Measurements from ENCODE around the gene C1QTNF2.

The C1QTNF2 gene

DNA sequence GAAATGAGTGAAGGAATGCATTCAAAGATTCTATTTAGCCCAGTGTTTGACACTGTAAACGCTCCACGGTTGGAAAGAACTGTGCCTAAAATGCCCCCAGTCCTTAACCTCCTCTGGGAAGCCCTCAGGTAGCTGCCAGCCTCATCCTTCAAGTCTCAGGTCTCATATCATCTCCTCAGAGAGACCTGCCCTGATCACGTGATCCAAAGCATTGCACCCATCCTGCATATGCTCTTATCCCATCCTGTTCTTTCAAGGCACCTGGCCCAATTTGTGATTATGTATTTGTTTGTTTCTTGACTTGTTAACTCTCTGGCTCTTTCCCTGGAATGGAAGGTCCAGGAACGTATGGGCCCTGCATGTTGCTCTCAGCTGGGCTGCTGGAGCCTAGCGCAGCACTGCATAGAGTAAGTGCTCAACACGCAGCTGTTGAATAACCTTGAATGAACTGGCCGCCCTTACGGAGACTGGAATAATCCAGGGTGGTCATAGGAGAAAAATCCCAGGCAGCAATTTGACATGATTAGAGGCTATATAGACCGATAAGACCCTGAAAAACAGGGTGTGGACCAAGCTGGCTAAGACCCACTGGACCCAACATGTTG, 8.7 kb downstream of the C1QTNF2 start:
- FAIRE-seq, result no peak
- no peak for TF ChIP-seq POLR2A (IDR thresholded peaks at IDR 0.05; ENCODE audit: low read depth, low read length)
- no peak for TF ChIP-seq PAX5 (IDR thresholded peaks at IDR 0.05; ENCODE audit: insufficient read depth, low read length, severe bottlenecking)
- TF ChIP-seq POU2F2 (IDR thresholded peaks at IDR 0.05; ENCODE audit: low read depth, low read length), result no peak
- no peak for TF ChIP-seq POLR2AphosphoS5 (IDR thresholded peaks at IDR 0.05; ENCODE audit: low read depth, low read length)
- no peak for DNase-seq (ENCODE audit: insufficient read length, low spot score)

DNA sequence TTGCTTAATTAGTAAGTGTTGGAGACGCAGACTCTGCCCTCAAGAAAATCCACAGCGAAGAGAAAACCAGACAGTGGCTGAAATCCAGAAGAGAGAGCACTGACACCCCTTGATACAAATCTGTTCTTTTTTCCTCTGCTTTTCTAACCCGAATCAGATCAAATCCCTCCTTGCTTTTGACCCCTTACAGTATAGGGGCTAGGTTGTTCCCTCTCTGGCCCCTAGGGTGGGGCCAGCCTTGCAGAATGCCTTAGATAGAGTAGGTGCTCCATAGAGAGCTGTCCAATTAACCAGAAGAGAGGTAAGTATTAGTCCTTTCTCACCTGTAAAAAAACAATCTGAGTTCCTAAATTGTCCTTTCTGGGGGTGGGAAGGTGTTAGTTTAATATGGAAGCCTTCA, 10.1 kb downstream of the C1QTNF2 start:
- TF ChIP-seq POLR2A (IDR thresholded peaks at IDR 0.05; ENCODE audit: low read depth, low read length) (no peak), SPI1 (IDR thresholded peaks at IDR 0.05; ENCODE audit: low read depth, low read length) (no peak), POLR2AphosphoS5 (IDR thresholded peaks at IDR 0.05; ENCODE audit: low read depth, low read length) (no peak), POU2F2 (IDR thresholded peaks at IDR 0.05; ENCODE audit: low read depth, low read length) (no peak), PAX5 (IDR thresholded peaks at IDR 0.05; ENCODE audit: insufficient read depth, low read length, severe bottlenecking) (no peak), TAF1 (IDR thresholded peaks at IDR 0.05; ENCODE audit: low read depth, low read length) (no peak)
- FAIRE-seq (no peak), DNase-seq (ENCODE audit: insufficient read length, low spot score) (no peak)

DNA sequence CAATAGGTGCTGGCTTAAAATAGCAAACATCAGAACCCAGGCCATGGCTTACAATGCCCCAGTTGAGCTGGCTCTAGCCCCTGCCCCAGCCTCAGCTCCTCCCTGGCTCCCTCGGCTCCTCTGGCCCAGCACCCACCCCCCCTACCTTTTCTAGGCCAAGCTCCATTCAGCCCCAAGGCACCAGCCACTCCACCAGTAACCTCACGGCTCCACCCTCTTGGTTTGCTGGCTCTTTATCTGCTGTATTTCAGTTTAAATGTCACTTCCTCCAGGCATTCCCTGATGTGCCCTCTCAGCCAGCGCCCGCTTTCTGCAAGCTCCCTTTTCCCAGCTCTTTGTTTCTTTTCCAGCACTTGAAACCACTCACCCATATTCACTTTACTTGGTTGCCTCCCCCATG, 10.6 kb downstream of the C1QTNF2 start:
- no peak for TF ChIP-seq POLR2A (IDR thresholded peaks at IDR 0.05; ENCODE audit: low read depth, low read length)
- no peak for TF ChIP-seq PAX5 (IDR thresholded peaks at IDR 0.05; ENCODE audit: insufficient read depth, low read length, severe bottlenecking)
- TF ChIP-seq TAF1 (IDR thresholded peaks at IDR 0.05; ENCODE audit: low read depth, low read length), result no peak
- no peak for TF ChIP-seq POU2F2 (IDR thresholded peaks at IDR 0.05; ENCODE audit: low read depth, low read length)
- TF ChIP-seq POLR2AphosphoS5 (IDR thresholded peaks at IDR 0.05; ENCODE audit: low read depth, low read length), result no peak
- TF ChIP-seq SPI1 (IDR thresholded peaks at IDR 0.05; ENCODE audit: low read depth, low read length), result no peak
- DNase-seq (ENCODE audit: insufficient read length, low spot score) (no peak), FAIRE-seq (no peak)

DNA sequence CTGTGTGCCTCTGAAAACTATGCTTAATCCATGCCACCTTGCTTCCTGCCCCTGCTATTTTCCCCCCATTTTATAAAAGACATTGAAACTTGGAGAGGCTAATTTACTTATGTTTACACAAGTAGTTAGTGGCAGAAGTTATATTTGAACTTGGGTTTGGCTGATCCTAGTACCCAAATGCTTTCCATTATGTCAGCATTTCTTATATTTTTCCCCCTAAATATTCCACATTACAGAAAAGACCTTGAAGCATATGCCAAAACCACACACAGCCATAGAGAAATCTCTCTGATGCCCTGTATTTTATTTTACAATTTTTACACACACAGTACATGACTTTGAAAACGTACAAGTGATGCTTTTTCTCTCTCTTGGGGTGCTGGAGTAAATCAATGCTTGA, 11.2 kb downstream of the C1QTNF2 start:
- DNase-seq (ENCODE audit: insufficient read length, low spot score), result no peak
- FAIRE-seq, result no peak

DNA sequence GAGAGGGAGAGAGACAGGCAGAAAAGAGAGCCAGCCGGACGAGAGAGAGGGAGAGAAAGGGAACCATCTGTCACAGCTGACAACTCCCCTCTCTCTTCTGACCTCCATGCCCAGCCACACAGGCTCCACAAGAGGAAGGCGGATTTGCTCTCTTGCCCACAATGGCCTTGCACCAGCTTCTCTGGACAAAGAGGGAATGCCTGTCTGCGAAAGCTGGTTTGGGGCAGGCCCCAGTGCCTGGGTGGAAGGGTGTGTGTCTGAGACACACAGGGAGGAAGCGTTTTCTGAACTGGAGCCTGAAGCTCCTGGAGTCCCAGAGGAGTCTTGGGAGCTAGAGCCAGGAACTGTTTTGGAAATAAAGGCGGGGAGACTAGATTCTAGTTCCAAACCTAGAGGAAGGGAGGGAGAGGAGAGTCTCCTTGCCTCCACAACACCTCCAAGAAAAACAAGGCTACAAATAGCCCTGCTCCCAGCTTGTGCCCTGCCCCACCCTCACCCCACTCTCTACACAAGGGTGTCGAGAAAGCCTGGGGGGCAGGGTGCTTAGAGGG, 12.5 kb downstream of the C1QTNF2 start:
- TF ChIP-seq TAF1 (IDR thresholded peaks at IDR 0.05; ENCODE audit: low read depth, low read length), result no peak
- no peak for TF ChIP-seq PAX5 (IDR thresholded peaks at IDR 0.05; ENCODE audit: insufficient read depth, low read length, severe bottlenecking)
- no peak for TF ChIP-seq POLR2AphosphoS5 (IDR thresholded peaks at IDR 0.05; ENCODE audit: low read depth, low read length)
- no peak for TF ChIP-seq POU2F2 (IDR thresholded peaks at IDR 0.05; ENCODE audit: low read depth, low read length)
- no peak for TF ChIP-seq SPI1 (IDR thresholded peaks at IDR 0.05; ENCODE audit: low read depth, low read length)
- no peak for TF ChIP-seq POLR2A (IDR thresholded peaks at IDR 0.05; ENCODE audit: low read depth, low read length)
- no peak for DNase-seq (ENCODE audit: insufficient read length, low spot score)
- FAIRE-seq, result no peak

More for the DNA sequence above, 11.2 kb downstream of the C1QTNF2 start:
- TF ChIP-seq POU2F2 (IDR thresholded peaks at IDR 0.05; ENCODE audit: low read depth, low read length), result no peak

DNA sequence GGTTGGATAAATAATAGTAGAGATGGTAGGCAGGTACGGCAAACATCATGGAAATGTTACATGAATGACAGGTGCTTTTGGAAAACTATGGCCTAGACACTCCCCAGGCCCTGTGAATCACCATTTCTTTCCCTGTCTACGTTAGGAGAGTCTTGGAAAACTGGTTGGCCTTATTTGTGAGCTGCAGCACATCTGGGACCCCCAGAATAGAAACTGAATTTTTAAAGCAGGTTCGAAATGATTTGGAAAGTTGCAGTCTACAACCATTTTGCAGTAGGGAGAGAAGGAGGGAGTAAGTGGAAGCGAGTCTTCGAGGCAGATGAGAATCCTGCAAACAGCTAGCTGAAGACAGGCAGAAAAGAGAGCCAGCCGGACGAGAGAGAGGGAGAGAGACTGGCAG, 13.0 kb downstream of the C1QTNF2 start:
- DNase-seq (ENCODE audit: insufficient read length, low spot score) (no peak), FAIRE-seq (no peak)
- no peak for TF ChIP-seq POU2F2 (IDR thresholded peaks at IDR 0.05; ENCODE audit: low read depth, low read length)
- no peak for TF ChIP-seq POLR2AphosphoS5 (IDR thresholded peaks at IDR 0.05; ENCODE audit: low read depth, low read length)
- TF ChIP-seq TAF1 (IDR thresholded peaks at IDR 0.05; ENCODE audit: low read depth, low read length), result no peak
- TF ChIP-seq SPI1 (IDR thresholded peaks at IDR 0.05; ENCODE audit: low read depth, low read length), result no peak
- TF ChIP-seq PAX5 (IDR thresholded peaks at IDR 0.05; ENCODE audit: insufficient read depth, low read length, severe bottlenecking), result no peak
- no peak for TF ChIP-seq POLR2A (IDR thresholded peaks at IDR 0.05; ENCODE audit: low read depth, low read length)

DNA sequence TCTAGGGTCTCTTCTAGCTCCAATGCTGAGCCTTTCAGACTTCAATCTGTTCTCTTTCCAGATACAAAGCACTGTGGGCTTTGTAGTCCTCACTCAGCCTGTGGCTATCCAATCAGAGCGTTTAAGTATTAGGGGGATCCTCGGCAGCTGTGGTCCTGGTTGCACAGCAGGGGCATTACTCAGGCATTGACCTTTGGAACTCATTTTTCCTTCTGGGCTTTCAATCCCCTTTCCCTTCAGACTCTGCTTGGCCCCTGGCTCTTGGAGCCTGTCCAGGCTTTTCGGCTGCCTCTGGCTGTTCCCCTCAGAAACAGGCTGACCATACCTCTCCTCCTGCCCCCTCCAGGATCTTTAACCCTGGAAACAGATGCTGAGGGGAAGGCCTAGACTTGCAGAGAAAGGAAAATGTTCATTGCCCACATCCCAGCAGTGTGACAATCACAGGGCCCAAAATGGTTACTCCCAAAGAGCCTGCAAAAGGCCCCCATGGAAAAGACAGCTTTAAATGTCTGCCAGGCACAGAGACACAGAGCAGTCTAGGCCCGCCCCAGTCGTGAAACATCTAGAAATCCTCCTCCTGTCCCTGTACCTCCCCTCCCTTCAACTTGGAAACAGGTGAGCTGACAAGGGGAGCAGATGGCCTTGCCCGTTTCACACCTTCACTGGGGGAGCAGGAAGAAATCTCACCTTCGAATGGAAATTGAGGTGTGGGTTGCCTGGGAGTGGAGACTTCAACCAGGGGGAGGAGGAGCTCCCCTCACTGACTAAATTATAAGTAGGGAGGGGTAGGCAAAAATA, 13.7 kb downstream of the C1QTNF2 start:
- no peak for FAIRE-seq
- TF ChIP-seq POU2F2 (IDR thresholded peaks at IDR 0.05; ENCODE audit: low read depth, low read length), result no peak
- no peak for DNase-seq (ENCODE audit: insufficient read length, low spot score)

DNA sequence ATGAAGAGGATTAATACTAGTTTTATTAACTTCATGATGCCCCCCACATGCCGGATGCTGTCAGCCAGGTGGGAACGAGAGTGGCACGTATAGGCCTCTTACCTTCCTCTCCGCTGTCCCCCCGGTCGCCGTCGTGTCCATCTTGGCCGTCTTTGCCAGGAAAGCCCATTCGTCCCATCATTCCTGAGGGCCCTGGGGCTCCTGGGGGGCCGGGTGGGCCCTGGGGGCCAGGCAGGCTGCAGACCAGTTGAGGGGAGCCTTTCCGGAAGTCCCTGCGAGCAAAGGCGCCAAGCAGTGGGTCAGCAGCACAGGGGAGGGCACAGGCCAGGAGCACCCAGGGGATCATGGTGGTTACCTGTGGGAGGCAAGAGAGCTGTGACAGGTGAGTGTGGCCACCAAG, 15.8 kb downstream of the C1QTNF2 start:
- FAIRE-seq (no peak), DNase-seq (ENCODE audit: insufficient read length, low spot score) (no peak)
- TF ChIP-seq POLR2A (IDR thresholded peaks at IDR 0.05; ENCODE audit: low read depth, low read length) (no peak), POU2F2 (IDR thresholded peaks at IDR 0.05; ENCODE audit: low read depth, low read length) (no peak), TAF1 (IDR thresholded peaks at IDR 0.05; ENCODE audit: low read depth, low read length) (no peak), SPI1 (IDR thresholded peaks at IDR 0.05; ENCODE audit: low read depth, low read length) (no peak), POLR2AphosphoS5 (IDR thresholded peaks at IDR 0.05; ENCODE audit: low read depth, low read length) (no peak)

DNA sequence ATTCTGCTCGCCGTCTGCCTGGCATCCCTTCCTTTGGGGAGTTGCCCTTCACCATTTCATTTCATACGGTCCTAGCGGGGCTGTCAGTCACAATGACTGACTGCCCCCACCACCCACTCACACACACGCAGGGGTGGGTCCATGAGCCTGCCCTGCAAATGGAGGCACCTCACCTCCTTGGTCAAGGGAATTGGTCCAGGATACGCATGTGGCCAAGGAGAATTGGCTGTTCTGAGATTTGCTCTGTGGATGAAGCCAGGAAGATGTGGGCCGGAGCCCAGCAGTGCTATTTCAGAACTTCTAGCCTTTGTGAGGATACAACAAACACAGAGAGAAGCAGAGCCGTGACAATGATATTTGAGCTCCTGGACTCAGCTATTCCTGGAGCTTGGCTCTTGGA, 17.0 kb downstream of the C1QTNF2 start:
- DNase-seq (ENCODE audit: insufficient read length, low spot score) (no peak), FAIRE-seq (no peak)
- TF ChIP-seq POU2F2 (IDR thresholded peaks at IDR 0.05; ENCODE audit: low read depth, low read length) (no peak), PAX5 (IDR thresholded peaks at IDR 0.05; ENCODE audit: insufficient read depth, low read length, severe bottlenecking) (no peak), TAF1 (IDR thresholded peaks at IDR 0.05; ENCODE audit: low read depth, low read length) (no peak), POLR2A (IDR thresholded peaks at IDR 0.05; ENCODE audit: low read depth, low read length) (no peak), SPI1 (IDR thresholded peaks at IDR 0.05; ENCODE audit: low read depth, low read length) (no peak), POLR2AphosphoS5 (IDR thresholded peaks at IDR 0.05; ENCODE audit: low read depth, low read length) (no peak)

DNA sequence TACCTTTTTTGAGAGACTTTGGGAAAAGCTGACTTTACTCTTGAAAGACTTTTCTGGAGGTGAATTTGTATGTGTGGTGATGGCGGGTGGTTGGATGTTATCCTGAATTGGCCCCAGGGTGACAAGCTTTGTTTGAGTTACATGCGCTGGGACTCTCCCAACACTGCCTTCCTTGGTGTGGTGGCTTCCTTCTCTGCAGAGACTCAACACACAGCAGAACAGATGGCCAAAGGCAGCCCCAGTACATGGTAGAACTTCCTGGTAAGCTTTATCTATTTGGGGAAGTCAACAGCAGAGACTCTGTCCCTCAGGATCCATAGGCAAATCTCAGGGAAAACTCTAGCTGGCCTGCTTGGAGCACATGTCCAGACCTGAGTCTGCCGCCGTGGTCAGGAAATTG, 18.1 kb downstream of the C1QTNF2 start:
- FAIRE-seq, result no peak
- DNase-seq (ENCODE audit: insufficient read length, low spot score), result no peak
- TF ChIP-seq POLR2AphosphoS5 (IDR thresholded peaks at IDR 0.05; ENCODE audit: low read depth, low read length) (no peak), POU2F2 (IDR thresholded peaks at IDR 0.05; ENCODE audit: low read depth, low read length) (no peak), PAX5 (IDR thresholded peaks at IDR 0.05; ENCODE audit: insufficient read depth, low read length, severe bottlenecking) (no peak), POLR2A (IDR thresholded peaks at IDR 0.05; ENCODE audit: low read depth, low read length) (no peak), SPI1 (IDR thresholded peaks at IDR 0.05; ENCODE audit: low read depth, low read length) (no peak), TAF1 (IDR thresholded peaks at IDR 0.05; ENCODE audit: low read depth, low read length) (no peak)

Measured in GM12891 (cell line).